OCI-LY3 (cell line): ENCODE data around the gene NPHP4.

Source experiments
- H2AFZ ChIP-seq: fragments of 200-600, 300-600 bp; shearing (Covaris generic); 2 replicates; pipeline ENCODE4 v1.6.0; 2014; ENCODE audit warnings: antibody characterized with exemption, low read depth, low read length
- H3K27ac ChIP-seq: fragments of 200-600, 300-600 bp; sonication (generic); 2 replicates; pipeline ENCODE4 v1.5.1; 2014; ENCODE audit warnings: mild to moderate bottlenecking, low read length, moderate library complexity, mixed read lengths
- H3K27me3 ChIP-seq: fragments of 200-600, 300-600 bp; sonication (generic); 2 replicates; pipeline ENCODE4 v1.6.1; 2014; ENCODE audit warnings: low read depth, low read length, mixed read lengths
- H3K36me3 ChIP-seq: fragments of 200-600, 300-600 bp; sonication (generic); replicated peaks from 2 replicates; pipeline ENCODE3; 2014; ENCODE audit warnings: low read depth, low read length, mixed read lengths
- H3K4me1 ChIP-seq: fragments of 300-600, 200-600 bp; sonication (generic); 2 replicates; pipeline ENCODE4 v1.6.1; 2014; ENCODE audit warnings: low read length, mixed read lengths
- H3K4me2 ChIP-seq: fragments of 200-600, 300-600 bp; sonication (generic); 2 replicates; pipeline ENCODE4 v1.6.1; 2014; ENCODE audit warnings: low read length, mixed read lengths
- H3K4me3 ChIP-seq: fragments of 300-600, 200-600 bp; sonication (generic); 2 replicates; pipeline ENCODE4 v1.5.1; 2014; ENCODE audit warnings: antibody characterized with exemption, mild to moderate bottlenecking, low read length, moderate library complexity
- H3K79me2 ChIP-seq: fragments of 300-600, 200-600 bp; shearing (Covaris generic); 2 replicates; pipeline ENCODE4 v1.6.1; 2014; ENCODE audit warnings: mild to moderate bottlenecking, low read length, mixed read lengths
- H3K9ac ChIP-seq: fragments of 300-600, 200-600 bp; shearing (Covaris generic); 2 replicates; pipeline ENCODE4 v1.6.0; 2014; ENCODE audit warnings: mild to moderate bottlenecking, low read length, moderate library complexity
- H3K9me3 ChIP-seq: fragments of 200-600, 300-600 bp; shearing (Covaris generic); 2 replicates; pipeline ENCODE4 v1.6.1; 2014; ENCODE audit warnings: low read length, mixed read lengths; ENCODE audit not compliant: insufficient read depth
- H4K20me1 ChIP-seq: fragments of 200-600, 300-600 bp; sonication (generic); 2 replicates; pipeline ENCODE4 v1.6.1; 2016; ENCODE audit warnings: low read length, mixed read lengths; ENCODE audit not compliant: insufficient read depth
- EZH2phosphoT487 ChIP-seq: fragments of 200-600 bp; shearing (Covaris generic); IDR thresholded peaks from 2 replicates; pipeline ENCODE4 v1.6.1; 2018; ENCODE audit warnings: antibody characterized with exemption, mixed run types, low read depth
- TF ChIP-seq, protein P1 (sequence below): fragments of 200-600, 300-600 bp; sonication (generic); IDR thresholded peaks from 2 replicates; pipeline ENCODE4 v1.5.1; 2014; ENCODE audit warnings: antibody characterized with exemption, low read length, low read depth

NPHP4 gene

DNA sequence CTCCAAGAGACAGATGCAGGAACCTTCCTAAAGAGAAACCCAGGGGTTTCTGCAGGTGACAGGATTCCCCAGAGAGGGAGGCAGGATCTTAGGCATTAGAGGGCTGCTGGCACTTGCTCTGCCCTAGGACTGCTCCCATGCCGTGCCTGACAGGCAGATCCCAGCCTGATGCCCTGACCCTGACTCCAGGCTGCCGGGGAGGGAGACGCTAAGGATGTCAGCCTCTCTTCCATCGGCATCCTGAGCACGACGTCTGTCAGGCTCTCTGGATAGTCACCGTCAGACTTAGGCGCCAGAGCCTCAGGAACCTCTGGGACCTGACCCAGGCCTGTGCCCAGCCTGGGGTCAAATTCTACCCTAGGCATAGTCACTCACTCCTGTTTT, 157.1 kb downstream of the NPHP4 start:
- TF ChIP-seq EZH2phosphoT487, result no peak
- TF ChIP-seq, protein P1, sequence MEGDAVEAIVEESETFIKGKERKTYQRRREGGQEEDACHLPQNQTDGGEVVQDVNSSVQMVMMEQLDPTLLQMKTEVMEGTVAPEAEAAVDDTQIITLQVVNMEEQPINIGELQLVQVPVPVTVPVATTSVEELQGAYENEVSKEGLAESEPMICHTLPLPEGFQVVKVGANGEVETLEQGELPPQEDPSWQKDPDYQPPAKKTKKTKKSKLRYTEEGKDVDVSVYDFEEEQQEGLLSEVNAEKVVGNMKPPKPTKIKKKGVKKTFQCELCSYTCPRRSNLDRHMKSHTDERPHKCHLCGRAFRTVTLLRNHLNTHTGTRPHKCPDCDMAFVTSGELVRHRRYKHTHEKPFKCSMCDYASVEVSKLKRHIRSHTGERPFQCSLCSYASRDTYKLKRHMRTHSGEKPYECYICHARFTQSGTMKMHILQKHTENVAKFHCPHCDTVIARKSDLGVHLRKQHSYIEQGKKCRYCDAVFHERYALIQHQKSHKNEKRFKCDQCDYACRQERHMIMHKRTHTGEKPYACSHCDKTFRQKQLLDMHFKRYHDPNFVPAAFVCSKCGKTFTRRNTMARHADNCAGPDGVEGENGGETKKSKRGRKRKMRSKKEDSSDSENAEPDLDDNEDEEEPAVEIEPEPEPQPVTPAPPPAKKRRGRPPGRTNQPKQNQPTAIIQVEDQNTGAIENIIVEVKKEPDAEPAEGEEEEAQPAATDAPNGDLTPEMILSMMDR, result no peak
- no peak overlapping the region for H3K9ac ChIP-seq
- no peaks in the 10 kb centered on the region; the same call in 1 of the 2 replicates for H3K27me3 ChIP-seq
- H3K4me1 ChIP-seq, result no peaks in the 10 kb centered on the region
- H3K4me2 ChIP-seq, result no peak overlapping the region
- no peaks in the 10 kb centered on the region for H3K36me3 ChIP-seq
- H3K4me3 ChIP-seq, result no peak overlapping the region
- H3K9me3 ChIP-seq, result no peaks in the 10 kb centered on the region
- no peak overlapping the region for H2AFZ ChIP-seq
- no peaks in the 10 kb centered on the region for H3K79me2 ChIP-seq
- H4K20me1 ChIP-seq, result no peaks in the 10 kb centered on the region
- H3K27ac ChIP-seq, result no peak overlapping the region

DNA sequence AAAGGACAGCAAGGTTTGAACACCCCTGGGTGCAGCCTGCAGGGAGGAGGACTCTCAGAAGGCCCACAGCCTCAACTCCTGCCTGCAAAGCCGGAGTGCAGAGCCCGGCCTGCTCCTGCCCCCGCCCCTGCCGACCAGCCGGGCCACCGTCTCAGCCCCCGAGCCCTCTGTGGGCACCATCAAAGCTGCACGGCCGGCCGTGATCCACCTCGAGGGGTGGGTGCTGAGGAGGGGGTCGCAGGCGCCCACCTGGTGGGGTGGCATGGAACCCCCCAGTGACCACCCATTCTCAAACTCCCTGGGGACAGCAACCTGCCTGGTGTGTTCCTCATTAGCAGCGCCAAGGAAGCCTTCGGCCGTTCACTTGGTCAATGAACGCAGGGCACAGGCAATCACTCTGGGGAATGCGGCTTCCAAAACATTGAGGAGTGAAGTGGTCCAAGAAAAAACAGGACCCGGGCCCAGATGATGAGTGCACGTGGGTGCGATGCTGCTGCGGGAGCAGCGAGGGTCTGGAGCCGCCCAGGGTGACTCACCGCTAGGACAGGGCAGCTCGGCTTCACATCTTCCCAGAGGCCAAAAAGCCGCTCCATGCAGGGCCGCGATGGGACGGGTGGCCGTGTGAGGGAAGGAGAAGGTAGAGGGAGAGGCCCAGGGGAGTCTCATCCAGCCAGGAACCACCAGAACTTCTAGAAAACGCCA, 157.6 kb downstream of the NPHP4 start:
- H3K27me3 ChIP-seq, result no peaks in the 10 kb centered on the region; the same call in 1 of the 2 replicates

DNA sequence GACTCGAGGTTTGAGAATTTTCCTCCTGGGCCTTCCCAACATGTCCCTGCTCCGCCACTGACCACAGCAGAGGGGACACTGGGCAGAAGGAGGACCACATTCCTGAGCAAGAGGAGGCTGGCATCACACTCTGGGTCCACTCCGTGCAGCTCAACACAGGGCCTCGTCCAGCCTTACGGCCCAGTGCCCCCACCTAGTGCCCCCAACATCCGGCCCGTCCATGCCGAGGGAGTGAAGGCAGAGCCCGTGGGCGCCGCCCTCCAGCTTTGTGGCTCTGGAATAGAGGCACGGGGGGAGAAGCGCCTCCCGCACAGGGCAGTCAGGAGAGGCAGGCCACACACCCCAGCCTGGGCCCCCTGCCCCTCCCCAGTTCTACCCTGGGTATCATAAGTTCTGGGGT, 158.3 kb downstream of the NPHP4 start:
- Histone ChIP-seq H3K79me2 (no peaks in the 10 kb centered on the region), H3K36me3 (no peaks in the 10 kb centered on the region), H3K9me3 (no peaks in the 10 kb centered on the region), H2AFZ (no peak overlapping the region), H3K27ac (no peak overlapping the region), H3K27me3 (no peaks in the 10 kb centered on the region; the same call in 1 of the 2 replicates), H3K9ac (no peak overlapping the region), H3K4me3 (no peak overlapping the region), H3K4me2 (no peak overlapping the region), H3K4me1 (no peaks in the 10 kb centered on the region), H4K20me1 (no peaks in the 10 kb centered on the region)
- no peak for TF ChIP-seq EZH2phosphoT487
- TF ChIP-seq, protein P1, result no peak

More for the DNA sequence above, 157.6 kb downstream of the NPHP4 start:
- no peaks in the 10 kb centered on the region for H4K20me1 ChIP-seq
- TF ChIP-seq EZH2phosphoT487, result no peak
- TF ChIP-seq, protein P1, result no peak
- H3K4me3 ChIP-seq, result no peak overlapping the region
- H3K27ac ChIP-seq, result no peak overlapping the region
- no peaks in the 10 kb centered on the region for H3K79me2 ChIP-seq
- H3K9me3 ChIP-seq, result no peaks in the 10 kb centered on the region
- no peak overlapping the region for H2AFZ ChIP-seq
- H3K9ac ChIP-seq, result no peak overlapping the region
- H3K36me3 ChIP-seq, result no peaks in the 10 kb centered on the region
- no peak overlapping the region for H3K4me2 ChIP-seq
- no peaks in the 10 kb centered on the region for H3K4me1 ChIP-seq

- no peak for TF ChIP-seq EZH2phosphoT487
- TF ChIP-seq, protein P1, result no peak
- Histone ChIP-seq H2AFZ (no peak overlapping the region), H3K27me3 (no peaks in the 10 kb centered on the region; the same call in 1 of the 2 replicates), H3K4me1 (no peaks in the 10 kb centered on the region), H3K4me3 (no peak overlapping the region), H3K9ac (no peak overlapping the region), H3K4me2 (no peak overlapping the region), H3K79me2 (no peaks in the 10 kb centered on the region), H4K20me1 (no peaks in the 10 kb centered on the region), H3K9me3 (no peaks in the 10 kb centered on the region), H3K27ac (no peak overlapping the region), H3K36me3 (no peaks in the 10 kb centered on the region)
These were observed 159.0 kb downstream of the NPHP4 start for GRCh38 chr1:5832916-5833895.
